Measurements from ENCODE around the gene ARSD.

GRCh38 chrX:2962381-2962780 lies 33.2 kb upstream of the ARSD start:
- TF ChIP-seq, protein P1, sequence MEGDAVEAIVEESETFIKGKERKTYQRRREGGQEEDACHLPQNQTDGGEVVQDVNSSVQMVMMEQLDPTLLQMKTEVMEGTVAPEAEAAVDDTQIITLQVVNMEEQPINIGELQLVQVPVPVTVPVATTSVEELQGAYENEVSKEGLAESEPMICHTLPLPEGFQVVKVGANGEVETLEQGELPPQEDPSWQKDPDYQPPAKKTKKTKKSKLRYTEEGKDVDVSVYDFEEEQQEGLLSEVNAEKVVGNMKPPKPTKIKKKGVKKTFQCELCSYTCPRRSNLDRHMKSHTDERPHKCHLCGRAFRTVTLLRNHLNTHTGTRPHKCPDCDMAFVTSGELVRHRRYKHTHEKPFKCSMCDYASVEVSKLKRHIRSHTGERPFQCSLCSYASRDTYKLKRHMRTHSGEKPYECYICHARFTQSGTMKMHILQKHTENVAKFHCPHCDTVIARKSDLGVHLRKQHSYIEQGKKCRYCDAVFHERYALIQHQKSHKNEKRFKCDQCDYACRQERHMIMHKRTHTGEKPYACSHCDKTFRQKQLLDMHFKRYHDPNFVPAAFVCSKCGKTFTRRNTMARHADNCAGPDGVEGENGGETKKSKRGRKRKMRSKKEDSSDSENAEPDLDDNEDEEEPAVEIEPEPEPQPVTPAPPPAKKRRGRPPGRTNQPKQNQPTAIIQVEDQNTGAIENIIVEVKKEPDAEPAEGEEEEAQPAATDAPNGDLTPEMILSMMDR (IDR thresholded peaks at IDR 0.05; ENCODE audit: low read depth, low read length): no peak
- no peak for TF ChIP-seq POLR2A (IDR thresholded peaks at IDR 0.05; ENCODE audit: extremely low read depth, insufficient read length)
- TF ChIP-seq MYC (IDR thresholded peaks at IDR 0.05; ENCODE audit: low read depth, low read length): no peak
